HS-5 (cell line): Measurements from ENCODE around the gene MFAP4.
"Not testable (repeated sequence)": the region's sequence is repeated elsewhere in the genome, so short reads cannot be mapped to it uniquely, and the experiment has no call there.

Experiments
- DNase-seq: peaks from one replicate; pipeline ENCODE4 v3.0.0-alpha.2; 2012; ENCODE audit warnings: low read depth

The MFAP4 gene

GRCh38 chr17:19370493-19370960 is 16.5 kb downstream of the MFAP4 start:
- no peak for DNase-seq

- no peak for DNase-seq
These were observed 17.0 kb downstream of the MFAP4 start for GRCh38 chr17:19369846-19370492.

GRCh38 chr17:19369107-19369778 is 17.7 kb downstream of the MFAP4 start:
- no peak for DNase-seq

GRCh38 chr17:19368229-19368628 is 18.8 kb downstream of the MFAP4 start:
- DNase-seq: no peak

GRCh38 chr17:19366637-19366972 is 20.4 kb downstream of the MFAP4 start:
- DNase-seq: no peak

GRCh38 chr17:19365833-19366636 is 21.0 kb downstream of the MFAP4 start:
- DNase-seq: no peak

GRCh38 chr17:19365499-19365817 is 21.5 kb downstream of the MFAP4 start:
- DNase-seq: no peak

- DNase-seq: no peak
These were observed 22.1 kb downstream of the MFAP4 start for GRCh38 chr17:19364699-19365498.

GRCh38 chr17:19363460-19364035 is 23.4 kb downstream of the MFAP4 start:
- DNase-seq: no peak

- no peak for DNase-seq
These were observed 23.9 kb downstream of the MFAP4 start for GRCh38 chr17:19363114-19363438.

GRCh38 chr17:19362277-19363113 is 24.5 kb downstream of the MFAP4 start, which contains the start of gene B9D1:
B9D1 (minus strand) TSS chr17:19362723; CDS start chr17:19362569, 154 bp downstream.
- peak; percentile 82 for DNase-seq

- DNase-seq: no peak
These were observed 25.1 kb downstream of the MFAP4 start for GRCh38 chr17:19361944-19362276.

GRCh38 chr17:19361326-19361725 is 25.7 kb downstream of the MFAP4 start:
- DNase-seq: no peak

GRCh38 chr17:19360772-19361171 is 26.2 kb downstream of the MFAP4 start:
- no peak for DNase-seq

GRCh38 chr17:19359856-19360255 is 27.1 kb downstream of the MFAP4 start:
- no peak for DNase-seq

- no peak for DNase-seq
These were observed 27.8 kb downstream of the MFAP4 start for GRCh38 chr17:19359151-19359550.

GRCh38 chr17:19357761-19358160 is 29.2 kb downstream of the MFAP4 start:
- DNase-seq: no peak

- no peak for DNase-seq
These were observed 29.6 kb downstream of the MFAP4 start for GRCh38 chr17:19357351-19357750.

- DNase-seq: no peak
These were observed 32.2 kb downstream of the MFAP4 start for GRCh38 chr17:19354748-19355147.

- not testable (repeated sequence) for DNase-seq
These were observed 33.6 kb downstream of the MFAP4 start for GRCh38 chr17:19353401-19353800.

GRCh38 chr17:19348806-19349205 is 38.2 kb downstream of the MFAP4 start:
- DNase-seq: no peak
